GM21360 (cell line): ENCODE data around the gene KIF14.
"Not testable (repeated sequence)": the region's sequence is repeated elsewhere in the genome, so short reads cannot be mapped to it uniquely, and the experiment has no call there.

Source experiments
- ATAC-seq: cut with Tn5 transposase; IDR thresholded peaks from one replicate; pipeline ENCODE4 v1.9.1; 2021; ENCODE audit warnings: mild to moderate bottlenecking, moderate library complexity; ENCODE audit not compliant: unreplicated experiment

Gene KIF14

GRCh38 chr1:200550367-200550766 lies 70.2 kb downstream of the KIF14 start:
- ATAC-seq, result no peak

- no peak for ATAC-seq
These were observed 73.2 kb downstream of the KIF14 start for GRCh38 chr1:200547386-200547785.

DNA sequence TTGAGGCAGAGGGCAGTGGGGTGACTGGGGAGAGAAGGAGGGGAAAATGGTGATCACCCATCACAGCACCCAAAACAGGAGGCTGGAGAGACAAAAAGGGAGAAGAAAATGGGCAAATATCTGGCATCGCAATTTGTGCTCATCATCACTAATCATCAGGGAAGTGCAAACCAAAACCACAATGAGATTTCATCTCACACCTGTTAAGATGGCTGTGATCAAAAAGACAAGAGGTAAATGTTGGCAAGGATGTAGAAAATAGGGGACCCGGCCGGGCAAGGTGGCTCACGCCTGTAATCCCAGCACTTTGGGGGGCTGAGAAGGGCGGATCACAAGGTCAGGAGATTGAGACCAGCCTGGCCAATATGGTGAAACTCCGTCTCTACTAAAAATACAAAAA lies 74.0 kb downstream of the KIF14 start:
- no peak for ATAC-seq

DNA sequence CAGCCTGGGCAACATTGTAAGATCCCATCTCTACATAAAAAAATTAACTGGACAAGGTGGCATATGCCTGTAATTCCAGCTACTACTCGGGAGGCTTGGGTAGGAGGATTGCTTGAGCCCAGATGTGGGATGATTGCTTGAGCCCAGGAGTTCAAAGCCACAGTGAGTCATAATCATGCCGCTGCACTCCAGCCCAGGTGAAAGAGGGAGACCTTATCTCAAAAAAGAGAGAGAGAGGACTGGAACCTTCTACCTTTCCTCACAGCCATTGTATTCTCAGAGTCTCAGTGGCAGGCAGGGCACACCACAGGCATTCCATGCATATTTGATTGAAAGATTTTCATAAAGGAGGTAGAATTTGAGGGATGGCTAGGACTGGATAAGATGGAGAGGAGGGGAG lies 78.4 kb downstream of the KIF14 start:
- no peak for ATAC-seq

DNA sequence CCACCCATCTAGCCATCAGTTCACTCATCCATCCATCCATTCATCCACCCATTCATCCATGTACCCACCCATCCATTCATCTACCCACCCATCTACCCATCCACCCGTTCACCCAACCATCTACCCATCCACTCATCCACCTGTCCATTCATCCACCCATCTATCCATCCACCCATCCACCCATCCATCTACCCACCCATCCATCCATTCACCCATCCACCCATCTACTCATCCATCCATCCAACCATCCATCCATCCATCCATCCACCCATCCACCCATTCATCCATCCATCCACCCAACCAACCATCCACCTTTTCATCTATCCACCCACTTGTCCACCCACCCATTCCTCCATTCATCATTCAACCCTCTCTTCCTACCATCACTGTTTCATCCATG lies 80.3 kb downstream of the KIF14 start:
- ATAC-seq, result no peak

GRCh38 chr1:200538179-200538578 lies 82.4 kb downstream of the KIF14 start:
- ATAC-seq, result no peak

- peak; percentile 77 for ATAC-seq
These were observed 84.9 kb downstream of the KIF14 start for GRCh38 chr1:200535605-200536004.

GRCh38 chr1:200530623-200531261 lies 89.8 kb downstream of the KIF14 start:
- ATAC-seq, result no peak

DNA sequence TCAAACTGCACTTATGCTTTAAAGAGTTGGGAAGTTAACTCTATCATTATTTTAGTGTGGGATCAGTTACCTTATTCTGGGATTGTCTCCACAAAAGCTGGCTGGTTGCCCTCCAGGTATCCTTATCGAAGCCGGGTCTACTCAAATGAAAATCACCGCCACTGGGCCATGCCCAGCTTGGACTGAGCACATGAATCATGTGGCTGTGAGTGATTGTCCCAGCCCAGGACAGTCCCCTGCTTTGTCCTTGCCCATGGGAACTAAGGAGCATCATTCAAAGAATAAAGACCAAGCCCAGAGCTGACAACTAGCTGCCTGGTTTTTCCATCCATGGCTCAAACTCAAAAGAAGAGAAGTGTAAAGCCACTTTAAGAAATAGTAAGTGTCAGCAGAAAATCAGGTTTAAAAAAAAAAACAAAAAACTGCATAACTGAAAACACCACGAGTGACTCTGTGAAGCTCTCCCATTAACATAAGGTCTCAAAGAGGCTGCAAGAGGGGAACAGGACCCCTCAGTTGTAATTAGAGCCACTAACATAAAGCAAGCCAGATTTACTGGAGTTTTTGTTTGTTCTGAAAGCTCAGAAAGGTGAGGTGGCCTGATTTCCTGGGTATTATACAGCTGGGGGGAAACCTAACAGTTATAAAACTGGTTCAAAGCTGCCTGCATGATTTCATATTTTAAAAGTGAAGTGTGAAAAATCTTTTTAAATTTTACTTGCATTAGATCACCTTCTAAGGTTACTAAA lies 91.5 kb downstream of the KIF14 start:
- ATAC-seq, result no peak

DNA sequence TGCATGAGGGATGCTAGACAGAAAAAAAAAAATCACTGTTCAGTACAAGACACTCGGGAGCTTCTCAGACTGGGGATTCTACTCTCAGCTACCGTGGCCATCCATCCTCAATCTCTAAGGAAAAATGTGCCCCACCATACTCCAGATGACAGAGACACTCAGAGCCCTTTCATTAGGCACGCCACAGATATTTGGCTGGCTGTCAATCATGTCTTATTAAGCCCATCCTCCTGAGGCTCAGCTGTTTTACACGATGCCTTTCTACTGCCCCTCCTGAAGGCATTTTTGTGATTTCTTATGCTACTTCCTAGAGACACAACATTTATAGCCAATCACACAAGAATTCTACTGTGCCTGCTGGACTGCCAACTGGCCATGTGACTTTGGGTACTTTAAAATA lies 92.9 kb downstream of the KIF14 start:
- no peak for ATAC-seq

DNA sequence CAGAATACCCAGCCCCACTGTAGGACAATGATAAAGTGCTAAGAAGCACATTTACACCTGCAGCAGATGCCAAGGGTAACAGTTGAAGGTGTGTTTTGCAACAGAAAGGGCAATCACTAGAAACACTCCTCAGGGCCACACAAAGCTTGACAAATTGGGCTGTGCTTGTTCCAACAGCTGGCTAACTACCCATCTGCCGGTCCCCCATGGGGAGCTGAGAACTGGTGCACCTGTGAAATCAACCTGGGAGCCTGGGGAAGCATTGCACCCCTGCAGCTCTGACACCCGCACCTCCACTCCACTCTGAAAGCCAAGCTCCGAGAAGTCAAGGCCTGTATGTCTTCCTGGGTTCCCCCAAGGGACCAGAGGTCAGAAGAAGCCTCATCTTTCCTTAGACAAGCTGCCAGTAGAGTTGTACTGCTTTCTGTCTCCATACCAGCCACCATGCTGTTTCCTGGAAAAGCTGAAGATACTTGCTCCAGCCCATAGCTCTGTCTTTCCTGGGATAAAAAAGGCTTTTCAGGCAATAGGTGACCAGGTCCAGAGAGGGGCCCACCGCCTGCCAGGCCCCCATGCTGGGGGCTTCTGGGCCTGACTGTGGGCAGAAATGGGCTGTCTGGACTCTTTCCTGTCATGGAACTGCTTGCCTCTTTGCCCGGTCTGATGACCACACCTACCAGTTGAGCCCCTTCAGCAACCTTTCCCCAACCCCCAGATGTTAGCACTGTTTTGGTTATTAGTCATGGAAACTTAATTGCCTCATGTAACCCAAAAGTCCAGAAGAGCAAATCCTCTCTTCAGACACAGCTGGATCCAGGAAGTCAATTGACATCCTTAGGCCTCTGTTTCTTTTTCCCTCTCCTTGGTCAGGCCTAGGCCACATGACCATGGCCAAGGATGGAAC lies 93.6 kb downstream of the KIF14 start:
- peak; percentile 59 for ATAC-seq

- ATAC-seq, result no peak
These were observed 95.2 kb downstream of the KIF14 start for GRCh38 chr1:200525090-200525987.

DNA sequence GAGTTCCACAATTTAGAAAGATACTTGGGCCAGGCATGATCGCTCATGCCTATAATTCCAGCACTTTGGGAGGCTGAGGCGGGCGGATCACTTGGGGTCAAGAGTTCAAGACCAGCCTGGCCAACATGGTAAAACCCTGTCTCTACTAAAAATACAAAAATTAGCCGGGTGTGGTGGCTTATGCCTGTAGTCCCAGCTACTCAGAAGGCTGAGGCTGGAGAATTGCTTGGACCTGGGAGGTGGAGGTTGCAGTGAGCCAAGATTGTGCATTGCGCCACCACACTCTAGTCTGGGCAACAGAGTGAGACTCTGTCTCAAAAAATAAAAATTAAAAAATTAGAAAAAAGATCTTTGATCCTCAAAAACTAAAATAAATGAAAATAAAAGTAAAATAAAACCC lies 96.0 kb downstream of the KIF14 start:
- ATAC-seq, result not testable (repeated sequence)

DNA sequence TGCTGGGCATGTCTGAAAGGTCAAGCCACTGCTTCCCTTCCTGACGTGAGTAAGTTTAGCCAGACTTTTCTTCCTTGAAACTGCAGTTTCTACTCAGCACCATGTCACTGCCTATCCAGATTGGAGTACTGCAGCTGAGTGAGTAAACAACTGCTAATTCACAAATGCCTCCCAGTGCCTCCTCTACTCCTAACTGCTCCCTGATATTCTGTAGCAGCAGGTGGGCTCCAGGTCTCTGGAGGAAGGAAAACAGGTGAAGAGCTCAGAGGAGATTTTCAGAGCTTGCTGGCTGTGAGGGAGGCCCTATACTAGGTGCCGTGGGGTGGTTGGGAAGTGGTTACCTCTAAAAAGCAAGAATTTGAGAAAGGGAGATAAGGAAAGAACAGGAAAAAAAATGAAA lies 96.5 kb downstream of the KIF14 start:
- no peak for ATAC-seq

DNA sequence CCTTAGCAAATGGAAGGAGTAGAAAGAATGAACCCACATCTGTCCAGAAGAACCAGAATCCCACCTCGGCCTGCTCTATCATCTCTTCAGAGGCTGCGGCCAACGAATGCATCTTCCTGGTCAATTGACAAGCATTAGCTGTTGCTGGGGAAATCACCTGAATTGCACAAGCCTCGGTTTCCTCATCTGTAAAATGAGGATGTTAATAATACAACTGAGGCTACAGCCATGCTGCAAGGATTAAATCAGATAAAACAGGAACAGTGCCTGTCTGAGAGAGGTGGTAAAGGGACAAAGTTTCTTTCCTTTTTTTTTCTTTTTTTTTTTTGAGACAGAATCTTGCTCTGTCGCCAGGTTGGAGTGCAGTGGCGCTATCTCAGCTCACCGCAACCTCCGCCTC lies 99.8 kb downstream of the KIF14 start:
- ATAC-seq, result no peak

GRCh38 chr1:200518524-200518923 lies 102.0 kb downstream of the KIF14 start:
- no peak for ATAC-seq

DNA sequence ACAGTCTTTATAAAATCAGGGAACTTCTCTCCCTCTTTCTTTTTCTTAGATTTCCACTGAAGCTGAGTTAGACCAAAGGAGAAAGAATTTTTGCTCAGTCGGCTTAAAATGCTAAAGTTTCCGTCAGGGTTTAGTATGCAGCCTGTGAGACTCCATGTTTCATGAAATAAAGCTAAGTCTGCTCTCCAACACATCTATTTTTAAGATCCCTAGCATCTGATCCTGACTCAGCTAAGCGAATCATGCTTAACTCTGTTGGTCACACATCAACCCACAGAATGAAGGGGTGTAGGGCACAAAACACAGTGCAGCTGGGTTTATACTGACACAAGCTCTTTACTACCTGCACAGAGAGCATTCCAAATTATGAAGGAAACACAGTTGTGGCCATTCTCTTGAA lies 108.4 kb downstream of the KIF14 start:
- no peak for ATAC-seq

DNA sequence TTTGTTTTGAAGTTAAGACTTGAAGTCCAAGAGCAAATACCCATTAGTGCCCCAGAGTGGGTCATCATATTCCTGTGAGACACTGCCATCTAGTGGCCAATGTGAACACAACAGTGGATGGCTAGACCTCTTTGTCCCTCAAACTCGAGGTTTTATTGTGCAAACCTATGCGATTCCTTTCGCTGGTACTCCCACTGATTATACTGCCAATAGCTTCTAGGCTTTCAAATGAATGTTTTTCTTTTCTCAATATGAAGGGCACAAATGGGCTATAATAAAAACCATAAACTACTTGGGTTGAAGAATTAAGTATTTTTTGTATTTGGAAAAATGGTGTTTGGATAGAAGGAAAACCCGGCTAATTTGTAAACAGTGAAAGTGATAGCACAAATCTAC lies 110.3 kb downstream of the KIF14 start:
- peak; percentile 73 for ATAC-seq

DNA sequence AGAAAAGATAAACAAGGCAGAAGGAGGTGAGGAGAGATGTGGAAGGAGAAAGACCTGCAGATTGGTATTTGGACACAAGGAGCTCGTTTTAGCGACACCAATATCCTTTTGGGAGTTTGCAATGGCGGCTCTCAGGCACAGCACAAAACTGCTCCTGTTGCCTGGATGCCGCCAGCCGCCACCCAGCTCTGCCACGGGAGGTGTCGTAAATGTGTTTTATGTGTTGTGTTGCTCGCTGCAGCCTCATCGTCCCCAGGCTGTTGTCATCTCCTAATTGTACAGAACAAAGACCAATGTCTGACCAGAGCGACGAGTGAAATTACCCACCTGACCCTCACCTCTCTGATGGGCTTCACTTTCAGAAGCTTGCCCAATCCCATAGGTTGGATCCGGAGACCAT lies 114.1 kb downstream of the KIF14 start:
- no peak for ATAC-seq

GRCh38 chr1:200505257-200505656 lies 115.3 kb downstream of the KIF14 start:
- no peak for ATAC-seq
